ENCODE data around the gene CXCR6.

- TF ChIP-seq, protein P1, sequence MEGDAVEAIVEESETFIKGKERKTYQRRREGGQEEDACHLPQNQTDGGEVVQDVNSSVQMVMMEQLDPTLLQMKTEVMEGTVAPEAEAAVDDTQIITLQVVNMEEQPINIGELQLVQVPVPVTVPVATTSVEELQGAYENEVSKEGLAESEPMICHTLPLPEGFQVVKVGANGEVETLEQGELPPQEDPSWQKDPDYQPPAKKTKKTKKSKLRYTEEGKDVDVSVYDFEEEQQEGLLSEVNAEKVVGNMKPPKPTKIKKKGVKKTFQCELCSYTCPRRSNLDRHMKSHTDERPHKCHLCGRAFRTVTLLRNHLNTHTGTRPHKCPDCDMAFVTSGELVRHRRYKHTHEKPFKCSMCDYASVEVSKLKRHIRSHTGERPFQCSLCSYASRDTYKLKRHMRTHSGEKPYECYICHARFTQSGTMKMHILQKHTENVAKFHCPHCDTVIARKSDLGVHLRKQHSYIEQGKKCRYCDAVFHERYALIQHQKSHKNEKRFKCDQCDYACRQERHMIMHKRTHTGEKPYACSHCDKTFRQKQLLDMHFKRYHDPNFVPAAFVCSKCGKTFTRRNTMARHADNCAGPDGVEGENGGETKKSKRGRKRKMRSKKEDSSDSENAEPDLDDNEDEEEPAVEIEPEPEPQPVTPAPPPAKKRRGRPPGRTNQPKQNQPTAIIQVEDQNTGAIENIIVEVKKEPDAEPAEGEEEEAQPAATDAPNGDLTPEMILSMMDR (IDR thresholded peaks at IDR 0.05), result no peak
- no peak for TF ChIP-seq POLR2AphosphoS5 (IDR thresholded peaks at IDR 0.05)
- no peak for TF ChIP-seq POLR2A (IDR thresholded peaks at IDR 0.05)
Observed at GRCh38 chr3:45950131-45950530, 6.9 kb downstream of the CXCR6 start.
